Type B pancreatic cell (in vitro differentiated cells): ENCODE results near the gene SMAD9. TPM values are rescaled to one million over a fixed set of nuclear protein-coding genes. Genes with fewer than 3 reads are reported as not detected.

Experiments used
- DNase-seq: peaks from one replicate; pipeline ENCODE4 v3.0.0; 2021; ENCODE audit warnings: mixed read lengths; ENCODE audit not compliant: unreplicated experiment; ENCODE audit errors: extremely low spot score
- H3K27ac Mint-ChIP-seq: 2 replicates; pipeline ENCODE4 v1.8.0; 2021; ENCODE audit warnings: mild to moderate bottlenecking, mixed read lengths
- H3K27me3 Mint-ChIP-seq: 2 replicates; pipeline ENCODE4 v1.8.0; 2021; ENCODE audit warnings: mixed read lengths
- H3K36me3 Mint-ChIP-seq: 2 replicates; pipeline ENCODE4 v1.8.0; 2021; ENCODE audit warnings: mixed read lengths
- H3K4me1 Mint-ChIP-seq: one replicate; pipeline ENCODE4 v1.8.0; 2021; ENCODE audit warnings: mixed read lengths; ENCODE audit not compliant: unreplicated experiment
- H3K4me3 Mint-ChIP-seq: 2 replicates; pipeline ENCODE4 v1.8.0; 2021; ENCODE audit warnings: mild to moderate bottlenecking, mixed read lengths
- H3K9me3 Mint-ChIP-seq: 2 replicates; pipeline ENCODE4 v1.8.0; 2021; ENCODE audit warnings: mixed read lengths
- CTCF ChIP-seq: fragments of 200-600 bp; sonication (generic); conservative IDR thresholded peaks from 2 replicates; pipeline ENCODE4 v1.5.0; 2021; ENCODE audit warnings: antibody characterized with exemption, mild to moderate bottlenecking
- total RNA-seq: library from RNA; stranded (reverse); gene quantifications from 2 replicates; pipeline ENCODE4 v1.2.1, GENCODE V29; 2021; ENCODE audit warnings: low replicate concordance

Gene SMAD9
- total RNA-seq, 1 donor from 2014 or later, result 19.7 TPM

GRCh38 chr13:36866232-36866631 is 53.8 kb downstream of the SMAD9 start:
- H3K27ac Mint-ChIP-seq, result no peak overlapping the region
- H3K27me3 Mint-ChIP-seq, result no peaks in the 10 kb centered on the region
- H3K9me3 Mint-ChIP-seq, result no peaks in the 10 kb centered on the region
- H3K4me1 Mint-ChIP-seq, result peaks cover 5% of the 10 kb centered on the region
- no peak for TF ChIP-seq CTCF
- no peak overlapping the region for H3K4me3 Mint-ChIP-seq
- peaks cover 28% of the 10 kb centered on the region for H3K36me3 Mint-ChIP-seq
- DNase-seq, result no peak

GRCh38 chr13:36865265-36865664 is 54.8 kb downstream of the SMAD9 start:
- TF ChIP-seq CTCF, result no peak
- no peak overlapping the region for H3K4me3 Mint-ChIP-seq

GRCh38 chr13:36862722-36863121 is 57.3 kb downstream of the SMAD9 start:
- no peaks in the 10 kb centered on the region for H3K4me1 Mint-ChIP-seq
- TF ChIP-seq CTCF, result no peak

More at GRCh38 chr13:36865265-36865664, 54.8 kb downstream of the SMAD9 start:
- H3K9me3 Mint-ChIP-seq, result no peaks in the 10 kb centered on the region
- H3K4me1 Mint-ChIP-seq, result peaks cover 3% of the 10 kb centered on the region
- no peak for DNase-seq
- H3K27me3 Mint-ChIP-seq, result no peaks in the 10 kb centered on the region
- no peak overlapping the region for H3K27ac Mint-ChIP-seq
- H3K36me3 Mint-ChIP-seq, result peaks cover 26% of the 10 kb centered on the region

GRCh38 chr13:36862002-36862685 is 57.9 kb downstream of the SMAD9 start:
- Mint-ChIP-seq H3K4me3 (no peak overlapping the region), H3K4me1 (no peaks in the 10 kb centered on the region), H3K9me3 (no peaks in the 10 kb centered on the region), H3K36me3 (peaks cover 23% of the 10 kb centered on the region), H3K27me3 (no peaks in the 10 kb centered on the region), H3K27ac (peak overlapping the region; percentile 36)
- TF ChIP-seq CTCF, result no peak
- DNase-seq, result no peak

More at GRCh38 chr13:36862722-36863121, 57.3 kb downstream of the SMAD9 start:
- Mint-ChIP-seq H3K27ac (no peak overlapping the region), H3K36me3 (peaks cover 26% of the 10 kb centered on the region), H3K4me3 (no peak overlapping the region), H3K27me3 (no peaks in the 10 kb centered on the region), H3K9me3 (no peaks in the 10 kb centered on the region)
- no peak for DNase-seq

- H3K27me3 Mint-ChIP-seq, result no peaks in the 10 kb centered on the region
- no peak for TF ChIP-seq CTCF
- no peak overlapping the region for H3K27ac Mint-ChIP-seq
- H3K4me3 Mint-ChIP-seq, result no peak overlapping the region
- H3K9me3 Mint-ChIP-seq, result no peaks in the 10 kb centered on the region
- H3K4me1 Mint-ChIP-seq, result no peaks in the 10 kb centered on the region
- DNase-seq, result no peak
- peaks cover 15% of the 10 kb centered on the region for H3K36me3 Mint-ChIP-seq
These were observed 60.8 kb downstream of the SMAD9 start for GRCh38 chr13:36859259-36859658.
